Femur (tissue), 1 donor: Measurements from ENCODE around the gene PPP1R16B.
"Not testable (repeated sequence)": the region's sequence is repeated elsewhere in the genome, so short reads cannot be mapped to it uniquely, and the experiment has no call there.

Source experiments
- DNase-seq: peaks from one replicate; pipeline ENCODE4 v3.0.0-alpha.2; 2017

PPP1R16B gene

DNA sequence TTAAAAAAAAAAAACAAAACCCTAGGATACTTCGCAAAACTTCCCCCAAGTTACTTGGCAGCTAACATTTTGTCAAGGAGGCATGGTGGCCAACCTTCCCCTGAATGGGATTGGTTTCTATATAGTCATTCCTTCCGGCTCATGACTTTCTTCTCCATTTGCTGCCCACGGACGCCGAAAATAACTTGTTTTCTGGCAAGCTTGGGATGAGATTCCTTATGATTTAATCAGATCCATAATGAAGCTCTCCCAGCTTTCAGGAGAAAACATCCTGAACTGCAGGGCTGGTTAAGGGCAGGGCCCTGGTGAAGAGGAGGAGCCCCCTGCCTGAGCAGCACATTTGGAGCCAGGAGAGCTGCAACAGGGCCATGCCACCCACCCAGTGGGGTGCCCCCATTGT is 49.9 kb downstream of the PPP1R16B start:
- DNase-seq, result no peak

DNA sequence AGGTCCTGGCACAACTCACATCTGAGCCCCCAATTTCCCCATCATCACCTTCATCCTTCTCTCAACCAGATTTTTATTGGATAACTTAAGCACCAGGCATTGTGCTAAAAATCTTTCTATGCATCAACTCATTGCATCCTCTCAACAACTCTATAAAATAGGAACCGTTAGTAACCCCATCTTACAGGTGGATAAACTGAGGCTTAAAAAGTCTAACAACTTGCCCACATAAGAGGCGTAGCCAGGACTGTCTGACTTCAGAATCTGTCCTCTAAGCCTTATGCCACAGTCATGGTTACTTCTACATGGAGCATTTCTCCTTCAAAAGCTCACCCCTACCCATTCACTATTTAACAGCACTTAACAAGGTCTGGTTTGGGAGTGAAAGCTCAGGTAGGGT is 51.1 kb downstream of the PPP1R16B start:
- DNase-seq, result no peak

DNA sequence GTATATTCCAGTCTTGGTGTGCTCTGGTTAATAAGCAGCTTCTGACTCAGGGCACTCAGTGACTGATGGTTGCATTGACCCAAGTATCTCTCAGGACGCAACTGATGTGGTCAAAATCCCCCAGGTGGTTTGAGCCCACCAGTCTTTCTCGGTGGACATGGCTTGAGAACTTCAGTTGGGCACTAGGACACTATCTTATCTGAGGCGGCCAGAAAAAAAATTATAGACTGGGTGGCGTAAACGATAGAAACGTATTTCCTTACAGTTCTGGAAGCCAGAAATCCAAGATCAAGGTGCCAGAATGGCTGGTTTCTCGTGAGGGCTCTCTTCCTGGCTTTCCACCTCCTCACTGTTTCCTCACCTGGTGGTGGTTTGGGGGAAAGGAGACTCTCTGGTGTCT is 52.2 kb downstream of the PPP1R16B start:
- no peak for DNase-seq

DNA sequence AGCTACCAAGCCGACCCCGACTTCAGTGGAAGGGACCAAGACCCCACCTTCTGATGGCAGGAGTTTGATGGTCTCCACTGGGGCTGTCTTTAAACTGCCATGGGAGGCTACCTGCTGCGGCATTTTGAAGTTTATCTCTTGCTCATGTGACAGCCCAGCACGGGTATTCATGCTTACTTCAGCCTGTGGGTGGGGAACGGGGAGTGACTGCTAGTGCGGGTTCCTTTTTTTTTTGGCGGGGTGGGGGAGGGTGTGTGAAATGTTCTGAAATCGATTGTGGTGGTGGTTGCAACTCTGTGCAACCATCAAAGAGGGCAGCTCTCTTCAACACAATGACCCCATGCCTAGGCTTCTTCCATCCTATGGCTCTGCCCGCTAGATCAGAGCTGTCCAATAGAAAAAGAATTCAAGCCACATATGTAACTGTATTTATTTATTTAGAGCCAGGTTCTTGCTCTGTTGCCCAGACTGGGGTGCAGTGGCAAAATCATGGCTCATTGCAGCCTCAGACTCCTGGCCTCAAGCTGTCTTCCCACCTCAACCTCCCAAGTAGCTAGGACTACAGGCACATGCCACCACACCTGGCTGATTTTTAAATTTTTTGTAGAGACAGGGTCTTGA is 53.7 kb downstream of the PPP1R16B start:
- no peak for DNase-seq

DNA sequence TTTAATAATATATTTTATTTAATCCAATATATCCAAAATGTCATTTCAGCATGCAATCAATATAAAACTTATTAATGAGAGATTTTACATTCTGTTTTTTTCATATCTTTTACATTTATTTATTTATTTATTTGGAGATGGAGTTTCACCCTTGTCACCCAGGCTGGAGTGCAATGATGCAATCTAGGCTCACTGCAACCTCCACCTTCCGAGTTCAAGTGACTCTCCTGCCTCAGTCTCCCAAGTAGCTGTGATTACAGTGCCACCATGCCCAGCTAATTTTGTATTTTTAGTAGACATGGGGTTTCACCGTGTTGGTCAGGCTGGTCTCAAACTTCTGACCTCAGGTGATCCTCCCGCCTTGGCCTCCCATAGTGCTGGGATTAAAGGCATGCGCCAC is 54.4 kb downstream of the PPP1R16B start:
- not testable (repeated sequence) for DNase-seq

DNA sequence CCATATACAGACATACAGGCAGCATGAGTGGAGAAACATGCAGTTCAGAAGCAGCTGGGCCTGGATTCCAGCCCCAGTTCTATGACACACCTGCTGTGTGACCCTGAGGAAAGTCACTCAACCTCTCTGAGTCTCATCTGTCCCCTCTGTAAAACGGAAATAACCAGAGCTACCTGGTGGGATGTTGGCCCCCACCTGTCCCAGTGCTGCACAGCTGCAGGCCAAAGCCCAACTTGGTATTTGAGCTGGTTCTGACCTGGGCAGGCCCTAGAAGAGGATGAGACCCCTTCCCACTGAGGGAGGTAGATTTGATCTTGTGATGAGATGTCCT is 55.5 kb downstream of the PPP1R16B start:
- DNase-seq, result no peak

DNA sequence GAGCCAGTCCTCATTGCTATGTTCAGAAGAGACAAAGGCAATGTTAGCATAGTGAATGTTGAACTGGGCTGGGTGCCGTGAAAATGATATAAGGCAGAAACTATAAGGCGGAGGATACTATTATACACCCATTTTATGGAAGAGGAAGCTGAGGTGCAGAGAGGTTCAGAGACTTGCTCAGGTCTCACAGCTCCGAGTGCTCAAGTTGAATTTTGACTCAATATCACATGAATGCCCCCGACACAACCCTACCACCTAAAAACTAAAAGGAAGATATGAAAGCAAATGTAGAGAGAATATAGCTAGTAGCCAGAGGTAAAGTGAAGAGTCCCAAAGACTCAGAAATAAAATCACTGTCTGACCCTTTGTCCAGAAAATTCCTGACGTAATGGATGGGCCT is 56.7 kb downstream of the PPP1R16B start:
- no peak for DNase-seq

DNA sequence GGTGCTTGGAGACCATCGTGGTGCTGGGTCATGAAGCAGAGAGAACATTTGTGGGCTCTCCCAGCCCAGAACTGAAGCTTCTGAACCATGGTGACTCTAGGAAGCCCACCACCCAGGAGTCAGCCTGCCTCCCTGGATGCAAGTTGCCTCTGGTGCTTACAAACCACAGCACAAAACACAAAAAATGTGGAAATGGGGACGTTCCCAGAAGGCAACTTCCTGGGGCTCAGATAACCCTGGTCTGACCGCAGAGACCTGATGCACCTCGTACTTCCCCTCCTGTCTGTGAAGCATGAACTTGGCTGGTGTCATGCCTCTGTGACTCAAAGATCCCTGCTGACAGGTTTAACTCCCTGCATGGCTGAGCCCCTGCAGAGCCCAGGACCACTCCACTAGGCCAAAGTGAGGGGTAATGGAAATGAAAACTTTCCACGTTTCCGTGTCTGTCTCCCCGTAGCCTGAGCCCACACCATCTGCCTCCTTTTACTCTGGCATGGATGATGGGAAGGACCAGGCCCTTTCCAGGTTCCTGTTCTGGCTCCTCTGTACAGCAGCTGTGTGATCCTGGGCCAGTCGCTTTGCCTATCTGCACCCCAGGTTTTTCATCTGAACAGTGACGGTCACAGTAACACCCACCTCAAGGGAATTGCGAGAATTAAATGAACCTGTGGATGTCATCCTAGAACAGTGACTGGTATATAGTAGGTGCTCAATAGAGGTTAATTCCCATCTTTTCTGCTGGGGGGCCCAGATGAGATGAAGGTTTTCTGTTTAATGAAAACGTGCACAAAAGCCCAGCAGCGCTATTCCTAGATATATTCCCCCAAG is 57.7 kb downstream of the PPP1R16B start:
- no peak for DNase-seq

DNA sequence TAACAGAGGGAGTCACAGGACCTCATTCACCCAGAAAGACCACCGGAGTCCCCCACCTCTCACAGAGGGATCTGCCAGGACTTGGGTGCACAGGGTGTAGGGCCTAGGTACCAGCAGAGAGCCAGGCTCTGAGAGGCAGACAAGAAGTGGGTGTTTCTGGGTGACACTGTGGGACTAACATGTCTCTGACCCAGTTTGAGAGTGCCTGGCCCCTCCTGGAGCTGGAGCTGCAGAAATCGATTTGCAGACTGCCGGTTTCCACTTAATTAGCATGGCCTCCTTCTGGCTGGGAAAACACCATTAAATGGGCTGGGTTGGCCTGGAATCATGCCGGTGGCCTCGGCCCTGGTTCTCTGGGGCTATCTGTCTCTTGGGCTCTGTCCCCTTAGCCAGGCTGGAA is 59.2 kb downstream of the PPP1R16B start:
- DNase-seq, result no peak

DNA sequence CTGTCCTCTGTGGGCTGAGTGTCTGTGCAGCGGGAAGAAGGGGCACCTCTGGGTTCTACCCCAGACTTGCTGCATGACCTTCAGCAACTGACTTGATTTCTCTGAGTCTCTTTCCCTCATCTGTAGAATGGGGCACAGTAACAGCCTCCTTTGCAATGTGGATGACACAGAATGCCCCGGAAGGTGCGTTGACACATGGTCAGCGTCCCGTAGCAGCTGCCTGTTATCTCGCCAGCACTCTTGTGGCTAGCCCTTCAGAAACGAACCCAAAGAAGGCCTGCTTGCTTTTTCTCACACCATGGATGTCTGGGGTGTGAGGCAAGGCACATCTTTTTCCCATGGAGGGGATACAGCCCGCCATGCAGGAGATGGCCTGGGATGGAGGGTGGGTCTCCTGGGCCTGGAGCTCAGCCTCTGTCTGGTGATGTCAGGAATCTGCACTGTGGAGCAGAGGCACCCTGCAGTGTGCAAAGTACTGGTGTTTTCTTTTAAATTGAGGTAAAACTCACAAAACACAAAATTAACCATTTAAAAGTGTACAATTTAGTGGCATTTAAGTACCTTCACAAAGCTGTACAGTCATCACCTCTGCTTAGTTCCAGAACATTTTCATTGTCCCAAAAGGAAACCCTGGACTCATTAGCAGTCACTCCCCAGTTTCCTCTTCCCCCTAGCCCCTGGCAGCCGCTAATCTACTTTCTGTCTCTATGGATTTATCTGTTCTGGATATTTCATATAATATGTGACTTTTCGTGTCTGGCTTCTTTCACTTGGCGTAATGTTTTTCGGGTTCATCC is 61.0 kb downstream of the PPP1R16B start:
- no peak for DNase-seq

DNA sequence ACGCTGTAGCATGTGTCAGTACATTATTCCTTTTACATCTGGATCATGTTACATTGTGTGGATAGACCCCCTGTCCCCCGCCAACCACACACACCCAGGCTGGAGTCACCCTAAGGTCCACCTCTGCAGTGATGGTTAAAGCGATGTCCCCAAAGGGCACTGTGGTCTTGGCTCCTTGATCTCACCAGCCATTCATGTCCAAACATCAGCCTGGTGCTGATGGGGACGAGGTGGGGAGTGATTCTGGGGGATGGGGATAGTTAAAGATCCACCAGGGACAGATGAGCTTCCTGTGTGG is 61.5 kb downstream of the PPP1R16B start:
- no peak for DNase-seq

DNA sequence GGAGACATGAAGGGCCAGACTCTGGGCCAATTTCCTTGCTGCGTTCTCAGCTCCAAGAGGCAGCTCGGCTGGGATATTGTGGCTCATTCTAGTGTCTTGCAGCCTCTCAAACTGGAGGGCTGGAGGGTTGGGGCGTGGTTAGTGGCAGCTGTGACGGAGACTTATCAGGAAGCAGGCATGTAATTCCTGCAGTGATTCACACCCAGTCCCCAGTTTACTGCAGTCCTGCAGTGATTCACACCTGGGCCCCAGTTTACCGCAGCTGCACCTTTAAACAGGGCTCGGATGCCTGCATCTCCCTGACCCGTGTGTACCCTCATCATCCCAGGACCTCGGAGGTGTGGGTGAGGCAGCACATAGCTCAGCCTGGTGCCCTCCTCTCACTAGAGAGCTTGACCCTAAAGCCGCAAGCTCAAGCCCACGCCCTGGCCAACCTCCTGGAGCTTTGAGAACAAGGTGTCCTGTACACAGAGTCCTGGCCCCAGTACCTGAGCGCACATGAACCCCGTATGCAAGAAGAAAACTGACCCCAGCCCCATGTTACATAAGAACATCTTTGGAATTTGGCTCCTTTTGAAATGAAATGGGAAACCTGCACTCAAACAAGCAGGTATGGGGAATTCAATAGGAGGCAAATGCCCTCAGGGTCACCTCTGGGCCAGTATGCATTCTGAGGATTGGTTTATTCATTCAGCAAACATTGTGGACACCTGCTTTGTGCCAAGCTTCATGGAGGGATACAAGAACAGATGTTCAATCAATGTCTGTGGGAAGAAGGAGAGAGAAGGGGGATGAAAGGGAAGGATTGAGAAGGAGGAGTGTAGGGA is 65.4 kb downstream of the PPP1R16B start:
- no peak for DNase-seq

DNA sequence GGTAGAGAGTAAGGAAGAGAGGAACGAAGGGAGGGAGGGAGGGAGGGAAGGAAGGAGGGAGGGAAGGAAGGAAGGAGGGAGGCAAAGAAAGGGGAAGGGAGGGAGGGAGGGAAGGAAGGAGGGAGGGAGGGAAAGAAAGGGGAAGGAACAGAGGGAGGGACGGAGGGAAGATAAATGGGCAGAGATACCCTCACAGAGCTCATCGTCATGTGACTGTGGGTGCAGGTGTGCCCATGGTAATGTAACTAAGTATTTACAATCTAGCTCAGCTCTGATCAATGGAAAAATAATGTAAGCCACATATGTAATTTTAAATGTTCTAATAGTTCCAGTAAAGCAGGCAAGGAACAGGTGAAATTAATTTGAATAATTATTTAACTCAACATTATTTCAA is 66.1 kb downstream of the PPP1R16B start:
- no peak for DNase-seq

DNA sequence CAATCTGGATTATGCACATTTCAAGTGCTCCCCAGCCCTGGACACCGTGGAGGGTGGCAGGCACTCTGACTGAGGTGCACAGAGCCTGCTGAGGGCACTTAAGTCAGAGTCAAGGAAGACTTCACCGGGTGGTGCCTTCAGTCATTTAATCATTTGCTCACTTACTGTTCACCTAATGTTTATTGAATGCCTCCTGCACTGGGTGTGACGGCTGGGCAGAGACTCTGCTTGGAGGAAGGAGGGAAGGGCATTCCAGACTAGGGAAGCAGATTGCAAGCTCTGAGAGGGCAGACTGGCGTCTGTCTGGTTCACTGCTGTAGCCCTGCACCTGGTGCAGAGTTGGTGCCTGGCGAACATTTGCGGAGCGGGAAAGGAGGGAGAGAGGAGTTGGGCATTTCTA is 66.5 kb downstream of the PPP1R16B start:
- DNase-seq, result no peak

DNA sequence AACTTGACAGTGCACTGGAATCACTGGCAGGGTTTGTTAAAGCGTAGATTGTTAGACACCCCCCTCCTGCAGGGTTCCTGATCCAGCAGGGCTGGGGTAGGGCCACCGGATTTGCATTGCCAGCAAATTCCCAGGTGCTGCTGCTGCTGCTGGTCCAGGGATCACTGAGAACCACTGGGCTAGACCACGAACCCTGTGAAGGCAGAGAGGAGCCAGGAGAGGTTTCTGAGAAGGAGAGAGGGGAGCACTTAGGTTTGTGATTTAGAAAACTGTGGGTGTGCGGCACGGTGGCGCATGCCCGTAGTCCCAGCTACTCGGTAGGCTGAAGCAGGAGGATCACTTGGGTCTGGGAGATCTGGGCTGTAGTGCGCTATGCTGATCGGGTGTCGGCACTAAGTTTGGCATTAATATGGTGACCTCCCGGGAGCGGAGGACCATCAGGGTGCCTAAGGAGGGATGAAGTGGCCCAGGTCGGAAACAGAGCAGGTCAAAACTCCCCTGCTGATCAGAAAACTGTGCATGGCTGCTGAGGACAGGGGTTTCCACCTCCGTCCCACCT is 67.1 kb downstream of the PPP1R16B start:
- no peak for DNase-seq

DNA sequence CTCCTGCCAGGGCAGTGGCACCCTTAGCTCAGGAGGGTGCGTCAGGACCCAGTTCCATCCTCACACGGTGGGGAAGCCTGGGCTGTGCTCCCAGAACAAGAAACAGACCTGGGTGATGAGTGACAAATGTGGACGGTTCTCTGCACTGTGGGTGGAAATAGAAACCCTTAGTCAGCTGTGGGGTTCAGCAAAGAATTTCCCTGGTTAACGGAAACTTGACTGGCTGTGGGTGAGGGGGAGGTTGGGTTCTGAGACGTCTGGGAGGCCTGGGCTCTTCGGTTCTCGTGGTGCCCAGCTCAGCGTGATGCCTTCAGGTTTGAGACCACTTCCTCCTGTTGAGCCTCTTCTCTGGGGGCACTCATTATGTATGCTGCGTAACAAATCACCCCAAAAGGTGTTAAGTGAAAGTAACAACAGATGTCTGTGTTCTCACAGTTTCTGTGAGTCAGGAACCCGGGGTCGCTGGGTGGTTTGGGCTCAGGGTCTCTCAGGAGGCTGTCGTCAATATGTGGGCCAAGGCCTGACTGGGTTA is 67.6 kb downstream of the PPP1R16B start:
- DNase-seq, result no peak

DNA sequence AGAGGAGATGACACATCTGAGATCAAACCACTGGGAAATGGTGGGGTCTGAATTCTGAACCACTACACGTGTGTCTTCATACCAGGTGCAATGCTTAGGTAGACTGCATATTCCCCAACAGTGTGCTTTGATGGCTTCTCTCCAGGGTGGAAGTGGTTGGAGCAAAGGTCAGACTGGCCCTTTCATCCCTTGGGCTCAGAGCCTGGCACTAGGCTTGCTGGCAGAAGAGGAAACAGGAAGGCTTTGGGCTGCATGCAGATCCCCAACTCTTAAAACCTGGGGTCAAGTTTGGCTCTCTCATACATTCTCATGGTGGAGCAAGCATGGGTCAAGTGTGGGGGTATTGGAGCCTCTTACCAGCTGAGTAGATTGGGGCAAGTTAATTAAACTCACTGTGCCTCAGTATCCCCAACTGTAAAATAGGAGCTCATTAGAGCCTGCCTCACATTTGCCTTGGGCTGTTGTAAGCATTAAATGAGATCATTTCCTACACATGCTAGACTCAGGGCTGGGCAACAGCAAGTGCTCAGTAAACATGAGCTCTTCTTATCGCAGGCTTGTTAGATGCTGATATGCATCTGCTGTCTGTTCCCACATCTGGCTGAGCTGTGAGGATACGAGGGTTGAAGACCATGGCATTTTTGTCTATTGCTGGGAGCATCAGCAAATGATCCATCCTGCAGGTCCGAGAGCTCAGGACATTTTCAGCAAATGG is 69.1 kb downstream of the PPP1R16B start:
- DNase-seq, result no peak

DNA sequence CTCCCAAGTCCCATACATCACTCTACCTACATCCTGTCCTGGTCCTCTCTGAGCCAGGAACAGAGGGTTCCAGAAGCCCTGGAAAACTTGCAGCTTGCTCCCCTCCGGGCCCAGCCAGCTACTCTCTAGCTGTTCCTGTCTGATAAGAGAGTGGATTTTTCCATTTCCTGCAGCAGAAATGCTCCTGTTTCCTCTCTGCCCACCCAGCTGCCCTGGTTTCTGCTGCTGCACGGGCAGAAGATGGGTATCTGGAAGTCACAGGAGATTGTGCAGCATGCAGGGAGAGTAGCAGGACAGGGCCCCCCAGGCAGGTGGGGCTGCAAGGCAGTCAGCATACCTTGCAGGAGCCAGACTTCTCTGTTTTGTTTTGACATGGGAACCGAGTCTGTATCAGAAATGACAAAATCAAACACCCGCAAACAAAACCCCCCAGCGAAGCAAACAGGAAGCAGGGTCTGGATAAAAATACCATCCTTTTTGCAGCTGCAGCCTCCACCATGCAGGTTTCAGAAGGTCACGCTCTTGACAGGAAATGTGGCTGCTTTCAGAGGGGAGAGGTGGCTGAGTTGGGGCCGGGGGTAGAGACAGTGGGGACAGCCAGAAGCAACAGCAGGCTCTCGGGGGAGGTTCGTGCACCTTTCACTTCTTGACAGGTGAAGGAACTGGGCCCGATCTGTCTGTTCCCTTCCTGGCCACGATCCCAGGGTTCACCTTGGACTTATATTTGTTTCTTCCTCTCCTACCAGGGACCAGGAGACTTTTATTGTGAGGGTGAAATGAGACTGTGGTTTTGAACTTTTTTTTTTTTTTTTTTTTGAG is 69.9 kb downstream of the PPP1R16B start:
- DNase-seq, result peak; percentile 38

DNA sequence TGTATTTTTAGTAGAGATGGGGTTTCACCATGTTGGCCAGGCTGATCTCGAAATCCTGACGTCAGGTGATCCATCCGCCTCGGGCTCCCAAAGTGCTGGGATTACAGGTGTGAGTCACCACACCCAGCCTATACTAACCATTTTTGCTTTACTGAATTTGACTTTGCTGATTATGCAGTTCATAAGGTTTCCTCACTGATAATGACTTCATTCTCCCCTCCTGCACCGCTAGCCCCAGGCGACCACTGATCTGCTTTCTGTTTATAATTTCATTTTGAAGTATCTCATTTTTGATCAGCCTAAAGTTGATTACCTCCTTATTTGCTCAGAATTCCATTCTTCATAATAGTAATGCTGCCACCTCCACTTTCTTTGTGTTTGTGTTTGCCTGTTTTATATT is 72.0 kb downstream of the PPP1R16B start:
- DNase-seq, result no peak

DNA sequence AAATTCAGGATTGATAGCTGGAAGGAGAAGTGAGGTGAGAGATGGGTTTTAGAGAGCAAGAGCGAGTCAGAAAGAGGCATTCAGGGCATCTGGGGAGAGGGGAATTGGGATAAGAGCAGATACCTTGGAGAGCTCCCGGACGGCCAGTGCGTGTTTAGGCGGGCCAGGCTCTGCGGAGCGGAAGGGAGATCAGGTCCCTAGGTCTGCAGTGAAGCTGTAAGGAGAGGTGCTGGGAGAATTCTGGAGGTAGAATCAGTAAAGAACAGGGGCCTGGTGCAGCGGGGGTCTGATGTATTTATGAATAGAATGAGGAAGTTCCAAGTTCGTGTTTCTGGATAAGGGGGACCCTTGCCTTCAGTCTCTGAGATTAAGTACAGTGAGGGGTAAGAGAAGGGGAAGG is 73.4 kb downstream of the PPP1R16B start:
- peak; percentile 47 for DNase-seq
